ENCODE results near the gene KCNG2. TPM values are rescaled to one million over a fixed set of nuclear protein-coding genes. Genes with fewer than 3 reads are reported as not detected.

KCNG2 gene
- total RNA-seq, 2 donors from 2014 or later, result 1.5 TPM; not detected in 1

GRCh38 chr18:79756826-79757225 lies 40.9 kb upstream of the KCNG2 start:
- Histone ChIP-seq H3K4me1 (ENCODE audit: control insufficient read depth in 1 of 2, low read depth in 2 of 2) (no peaks in the 10 kb centered on the region), H3K36me3 (peaks cover 26% of the 10 kb centered on the region), H3K4me3 (no peak overlapping the region), H3K27me3 (replicated peaks; ENCODE audit: insufficient read depth) (no peaks in the 10 kb centered on the region), H3K27ac (no peak overlapping the region), H3K9me3 (peaks cover 5% of the 10 kb centered on the region)
- TF ChIP-seq CTCF (IDR thresholded peaks at IDR 0.05), result no peak
- ATAC-seq (ENCODE audit: insufficient number of reproducible peaks, low FRiP score, low read depth) (no peak), DNase-seq (ENCODE audit: low spot score) (no peak)

- TF ChIP-seq CTCF (IDR thresholded peaks at IDR 0.05), result no peak
- Histone ChIP-seq H3K4me1 (ENCODE audit: control insufficient read depth in 1 of 2, low read depth in 2 of 2) (no peaks in the 10 kb centered on the region), H3K9me3 (peaks cover 5% of the 10 kb centered on the region), H3K4me3 (no peak overlapping the region), H3K27ac (no peak overlapping the region), H3K27me3 (replicated peaks; ENCODE audit: insufficient read depth) (no peaks in the 10 kb centered on the region), H3K36me3 (peaks cover 3% of the 10 kb centered on the region)
- no peak for ATAC-seq (ENCODE audit: insufficient number of reproducible peaks, low FRiP score, low read depth)
- no peak for DNase-seq (ENCODE audit: low spot score)
Observed at GRCh38 chr18:79760348-79760747, 37.4 kb upstream of the KCNG2 start.

DNA sequence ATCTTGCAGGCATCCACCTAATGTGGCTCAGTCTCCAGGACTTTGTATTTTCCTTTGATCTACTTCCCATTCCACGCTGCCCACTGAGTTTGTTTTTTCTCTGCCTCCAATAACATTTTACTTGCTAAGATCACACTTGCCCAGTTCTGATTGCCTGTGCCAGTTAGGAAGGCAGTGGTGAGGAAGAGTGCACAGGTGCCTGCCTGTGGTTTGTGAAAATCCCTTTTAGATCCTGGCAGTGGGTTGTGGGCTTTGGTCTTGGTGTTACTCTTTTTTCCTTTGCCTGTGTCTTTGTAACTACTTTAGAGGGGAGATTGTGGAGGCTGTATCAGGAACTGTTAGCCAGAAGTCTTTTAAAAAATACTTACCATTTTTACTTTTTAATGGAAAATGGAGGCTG lies 36.9 kb upstream of the KCNG2 start:
- DNase-seq (ENCODE audit: low spot score) (no peak), ATAC-seq (ENCODE audit: insufficient number of reproducible peaks, low FRiP score, low read depth) (no peak)
- TF ChIP-seq CTCF (IDR thresholded peaks at IDR 0.05), result no peak
- Histone ChIP-seq H3K36me3 (no peaks in the 10 kb centered on the region), H3K9me3 (peaks cover 5% of the 10 kb centered on the region), H3K4me3 (no peak overlapping the region), H3K4me1 (ENCODE audit: control insufficient read depth in 1 of 2, low read depth in 2 of 2) (no peaks in the 10 kb centered on the region), H3K27ac (no peak overlapping the region), H3K27me3 (replicated peaks; ENCODE audit: insufficient read depth) (no peaks in the 10 kb centered on the region)

- DNase-seq (ENCODE audit: low spot score) (no peak), ATAC-seq (ENCODE audit: insufficient number of reproducible peaks, low FRiP score, low read depth) (no peak)
- no peak overlapping the region for H3K27ac ChIP-seq
- H3K4me3 ChIP-seq, result no peak overlapping the region
- no peaks in the 10 kb centered on the region for H3K4me1 ChIP-seq (ENCODE audit: control insufficient read depth in 1 of 2, low read depth in 2 of 2)
- no peaks in the 10 kb centered on the region for H3K27me3 ChIP-seq (replicated peaks; ENCODE audit: insufficient read depth)
- TF ChIP-seq CTCF (IDR thresholded peaks at IDR 0.05), result no peak
- peaks cover 8% of the 10 kb centered on the region for H3K9me3 ChIP-seq
- no peaks in the 10 kb centered on the region for H3K36me3 ChIP-seq
Observed at GRCh38 chr18:79763407-79763806, 34.3 kb upstream of the KCNG2 start.

GRCh38 chr18:79764131-79764530 lies 33.6 kb upstream of the KCNG2 start:
- ATAC-seq (ENCODE audit: insufficient number of reproducible peaks, low FRiP score, low read depth) (no peak), DNase-seq (ENCODE audit: low spot score) (no peak)
- H3K4me1 ChIP-seq (ENCODE audit: control insufficient read depth in 1 of 2, low read depth in 2 of 2), result no peaks in the 10 kb centered on the region
- peaks cover 8% of the 10 kb centered on the region for H3K9me3 ChIP-seq
- no peaks in the 10 kb centered on the region for H3K36me3 ChIP-seq
- no peak overlapping the region for H3K27ac ChIP-seq
- TF ChIP-seq CTCF (IDR thresholded peaks at IDR 0.05), result no peak
- no peak overlapping the region for H3K4me3 ChIP-seq
- H3K27me3 ChIP-seq (replicated peaks; ENCODE audit: insufficient read depth), result no peaks in the 10 kb centered on the region

Data from thoracic aorta (tissue), 2 donors.